ENCODE data around the gene P2RX3.

- TF ChIP-seq POLR2A (IDR thresholded peaks at IDR 0.05) (no peak), POLR2AphosphoS5 (IDR thresholded peaks at IDR 0.05) (no peak)
Measured at GRCh38 chr11:57315491-57315890, 22.7 kb upstream of the P2RX3 start.

Measured in transverse colon (tissue), 3 donors.